Epithelial cell of esophagus (primary cell): ENCODE results near the gene FBXW11.

ENCODE experiments used
- DNase-seq: peaks from one replicate; pipeline ENCODE4 v3.0.0; 2010; ENCODE audit warnings: low read depth
- H3K4me3 ChIP-seq: 2 replicates; pipeline ENCODE4 v1.5.1; 2011; ENCODE audit warnings: mild to moderate bottlenecking, low read length, control low read depth
- TF ChIP-seq, protein P1 (sequence below): IDR thresholded peaks from 2 replicates; pipeline ENCODE4 v1.5.1; 2011; ENCODE audit warnings: low read depth, mild to moderate bottlenecking, low read length, control low read depth, inconsistent platforms; ENCODE audit not compliant: insufficient read depth; ENCODE audit errors: missing control alignments

FBXW11 gene

DNA sequence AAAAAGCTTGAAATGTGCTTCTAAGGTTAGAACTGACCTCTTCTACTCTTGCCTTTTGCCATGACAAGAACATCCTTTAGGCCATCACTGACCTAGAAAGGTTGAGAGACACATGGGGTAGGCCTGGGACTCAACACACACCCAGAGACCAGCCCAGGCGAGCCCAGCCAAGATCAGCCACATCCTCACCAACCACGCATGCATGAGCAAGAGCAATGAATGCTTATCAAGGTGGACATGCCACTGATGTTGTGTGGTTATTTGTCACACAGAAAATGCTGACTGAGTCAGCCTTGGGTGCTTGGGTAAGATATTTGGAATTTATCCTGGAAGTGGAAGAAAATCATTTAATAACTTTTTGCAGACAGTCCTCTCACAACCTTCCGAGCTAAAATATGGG is 181.4 kb downstream of the FBXW11 start:
- TF ChIP-seq, protein P1, sequence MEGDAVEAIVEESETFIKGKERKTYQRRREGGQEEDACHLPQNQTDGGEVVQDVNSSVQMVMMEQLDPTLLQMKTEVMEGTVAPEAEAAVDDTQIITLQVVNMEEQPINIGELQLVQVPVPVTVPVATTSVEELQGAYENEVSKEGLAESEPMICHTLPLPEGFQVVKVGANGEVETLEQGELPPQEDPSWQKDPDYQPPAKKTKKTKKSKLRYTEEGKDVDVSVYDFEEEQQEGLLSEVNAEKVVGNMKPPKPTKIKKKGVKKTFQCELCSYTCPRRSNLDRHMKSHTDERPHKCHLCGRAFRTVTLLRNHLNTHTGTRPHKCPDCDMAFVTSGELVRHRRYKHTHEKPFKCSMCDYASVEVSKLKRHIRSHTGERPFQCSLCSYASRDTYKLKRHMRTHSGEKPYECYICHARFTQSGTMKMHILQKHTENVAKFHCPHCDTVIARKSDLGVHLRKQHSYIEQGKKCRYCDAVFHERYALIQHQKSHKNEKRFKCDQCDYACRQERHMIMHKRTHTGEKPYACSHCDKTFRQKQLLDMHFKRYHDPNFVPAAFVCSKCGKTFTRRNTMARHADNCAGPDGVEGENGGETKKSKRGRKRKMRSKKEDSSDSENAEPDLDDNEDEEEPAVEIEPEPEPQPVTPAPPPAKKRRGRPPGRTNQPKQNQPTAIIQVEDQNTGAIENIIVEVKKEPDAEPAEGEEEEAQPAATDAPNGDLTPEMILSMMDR, result no peak
- no peak overlapping the region for H3K4me3 ChIP-seq

DNA sequence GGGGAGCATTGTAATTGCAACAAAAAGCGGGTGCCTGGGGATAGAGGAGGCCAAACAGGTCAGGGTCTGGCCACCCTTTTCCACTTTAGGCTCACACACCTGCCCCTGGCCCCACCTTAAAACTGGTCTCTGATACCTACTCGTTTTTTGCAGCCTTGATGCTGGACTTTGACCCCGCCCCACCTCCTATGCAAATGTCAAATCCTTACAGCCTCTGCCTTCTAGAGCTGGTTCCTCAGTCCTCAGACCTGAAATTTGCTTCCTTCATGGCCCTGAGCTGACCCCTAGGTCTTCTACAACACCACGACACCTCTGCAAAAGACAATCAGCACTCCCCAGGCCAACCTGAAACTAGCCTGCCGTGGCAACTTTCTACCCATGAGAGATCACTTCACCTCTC is 183.2 kb downstream of the FBXW11 start:
- DNase-seq, result no peak
- no peak overlapping the region for H3K4me3 ChIP-seq
- TF ChIP-seq, protein P1, result no peak

More for the DNA sequence above, 181.4 kb downstream of the FBXW11 start:
- DNase-seq, result peak; percentile 59

DNA sequence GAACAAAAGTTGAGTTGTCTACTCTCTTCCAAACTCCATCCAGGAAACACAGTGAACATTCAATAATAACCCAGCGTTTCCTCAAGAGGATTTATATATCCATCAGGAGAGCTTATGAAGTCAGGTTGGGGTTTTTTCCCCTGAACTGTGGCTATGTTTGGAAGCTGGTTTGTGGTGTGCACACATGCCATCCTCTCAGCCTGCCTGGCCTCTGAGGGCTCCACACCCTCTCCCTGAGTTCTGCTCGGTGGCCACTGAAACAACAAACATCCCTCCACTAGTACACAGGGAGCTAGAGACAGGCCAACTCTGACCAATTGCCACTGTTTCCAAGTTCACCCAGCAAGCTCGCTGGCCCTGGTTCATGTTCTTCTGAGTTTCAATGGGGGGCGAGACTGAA is 185.2 kb downstream of the FBXW11 start:
- TF ChIP-seq, protein P1, result no peak
- no peak overlapping the region for H3K4me3 ChIP-seq
- DNase-seq, result no peak

DNA sequence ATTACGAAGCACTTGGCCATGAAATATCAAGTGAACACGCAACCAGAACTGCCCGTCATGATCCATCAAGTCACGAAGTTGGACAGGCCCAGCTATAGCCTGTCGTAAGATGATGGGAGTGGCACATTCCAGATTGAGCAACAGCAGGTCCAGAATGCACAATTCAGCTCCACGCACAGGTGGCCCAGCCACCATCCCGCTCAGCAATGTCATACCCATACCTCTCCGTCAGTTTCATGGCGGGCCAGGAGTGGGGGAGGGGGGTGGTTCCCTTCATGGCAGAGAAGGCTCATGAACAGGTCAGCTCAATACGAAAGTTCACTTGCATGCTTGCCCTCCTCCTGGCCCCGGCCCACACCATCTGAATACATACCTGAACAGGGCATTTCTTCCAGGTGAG is 185.9 kb downstream of the FBXW11 start:
- TF ChIP-seq, protein P1, result no peak
- H3K4me3 ChIP-seq, result no peak overlapping the region
- no peak for DNase-seq

DNA sequence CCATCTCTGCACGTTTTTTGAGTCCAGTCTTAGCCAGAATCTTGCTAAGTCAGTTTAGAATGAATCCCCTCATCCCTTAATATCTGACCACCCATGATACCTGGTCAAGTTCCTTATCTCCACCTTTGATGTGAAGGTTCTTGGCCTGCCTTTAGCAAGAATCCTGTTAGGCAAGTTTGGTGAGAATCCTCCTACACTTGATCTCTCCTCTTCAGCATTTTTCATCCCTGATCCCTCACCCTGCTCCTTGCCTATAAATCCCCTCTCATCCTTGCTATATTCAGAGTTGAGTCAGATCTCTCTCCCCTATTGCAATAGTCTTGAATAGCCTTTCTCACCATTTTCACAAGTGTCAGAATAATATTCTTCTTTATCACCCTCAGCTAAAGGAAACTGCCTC is 189.8 kb downstream of the FBXW11 start:
- DNase-seq, result no peak
- H3K4me3 ChIP-seq, result no peak overlapping the region
- TF ChIP-seq, protein P1, result no peak

DNA sequence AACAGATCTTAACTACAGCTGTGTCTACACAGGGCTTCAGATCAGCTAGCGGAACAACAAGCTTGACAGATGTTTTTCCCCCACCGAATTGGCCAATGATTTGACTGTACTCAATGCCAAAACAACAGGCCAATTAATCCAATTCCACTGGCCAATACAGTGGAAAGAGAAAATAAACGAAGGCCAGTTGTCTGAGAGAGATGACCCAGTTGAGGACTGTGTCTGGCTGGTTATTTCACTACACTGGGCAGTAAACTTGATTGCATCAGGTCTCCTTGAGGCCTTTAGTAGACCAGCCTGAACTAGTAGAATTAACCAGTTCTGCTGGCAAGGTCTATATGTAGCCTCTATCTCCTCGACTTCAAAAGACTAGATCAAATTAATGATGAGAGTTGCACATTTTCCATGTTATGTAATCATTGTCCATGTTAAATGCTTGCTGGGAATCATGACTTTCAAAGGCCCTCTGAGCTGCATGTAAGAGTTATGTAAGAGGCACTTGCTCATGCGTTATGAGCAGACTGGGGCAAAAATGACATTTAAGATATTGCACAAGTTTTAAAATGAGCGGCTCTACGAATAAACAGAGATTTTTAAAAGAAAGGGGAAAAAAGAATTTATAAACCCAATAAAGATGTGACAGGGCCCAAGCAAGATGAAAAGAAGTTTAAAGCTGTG is 192.5 kb downstream of the FBXW11 start:
- peak; percentile 13 for DNase-seq
- TF ChIP-seq, protein P1, result no peak
- no peak overlapping the region for H3K4me3 ChIP-seq

DNA sequence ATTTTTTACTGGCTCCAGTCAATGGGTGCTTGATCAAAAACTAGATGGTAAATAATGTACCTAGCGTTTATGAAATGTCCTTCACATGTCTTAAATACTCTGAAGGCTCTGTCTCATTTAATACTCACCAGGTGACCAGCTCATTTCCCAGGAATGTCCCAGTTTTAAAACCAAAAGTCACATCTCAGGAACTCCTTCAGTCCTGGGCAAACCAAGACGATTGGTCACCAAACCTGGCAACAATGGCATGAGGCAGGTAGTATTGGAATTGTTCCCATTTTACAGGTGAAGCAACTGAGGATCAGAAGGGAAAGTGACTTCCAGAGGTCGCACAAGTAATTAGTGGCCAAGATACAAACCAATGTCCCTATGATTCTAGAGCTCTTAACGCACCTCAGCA is 193.2 kb downstream of the FBXW11 start:
- TF ChIP-seq, protein P1, result no peak
- no peak for DNase-seq
- no peak overlapping the region for H3K4me3 ChIP-seq
